ENCODE measurements around the gene NINJ1.
"Not testable (repeated sequence)": the region's sequence is repeated elsewhere in the genome, so short reads cannot be mapped to it uniquely, and the experiment has no call there.

Gene NINJ1

DNA sequence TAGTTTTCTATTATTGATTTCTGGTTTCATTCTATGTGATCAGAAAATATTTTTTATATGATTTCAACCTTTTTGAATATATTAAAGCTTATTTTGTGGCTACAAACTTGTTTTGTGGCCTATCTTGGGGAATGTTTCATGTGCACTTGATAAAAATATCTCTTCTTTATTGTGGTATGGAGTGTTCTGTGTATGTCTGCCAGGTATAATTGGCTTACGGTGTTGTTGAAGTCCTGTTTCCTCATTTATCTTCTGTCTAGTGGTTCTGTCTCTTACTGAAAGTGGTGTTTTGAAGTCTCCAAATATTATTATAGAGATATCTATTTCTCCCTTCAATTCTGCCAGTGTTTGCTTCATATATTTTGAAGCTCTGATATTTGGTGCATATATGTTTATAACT lies 28.4 kb downstream of the NINJ1 start:
- TF ChIP-seq, protein P1, sequence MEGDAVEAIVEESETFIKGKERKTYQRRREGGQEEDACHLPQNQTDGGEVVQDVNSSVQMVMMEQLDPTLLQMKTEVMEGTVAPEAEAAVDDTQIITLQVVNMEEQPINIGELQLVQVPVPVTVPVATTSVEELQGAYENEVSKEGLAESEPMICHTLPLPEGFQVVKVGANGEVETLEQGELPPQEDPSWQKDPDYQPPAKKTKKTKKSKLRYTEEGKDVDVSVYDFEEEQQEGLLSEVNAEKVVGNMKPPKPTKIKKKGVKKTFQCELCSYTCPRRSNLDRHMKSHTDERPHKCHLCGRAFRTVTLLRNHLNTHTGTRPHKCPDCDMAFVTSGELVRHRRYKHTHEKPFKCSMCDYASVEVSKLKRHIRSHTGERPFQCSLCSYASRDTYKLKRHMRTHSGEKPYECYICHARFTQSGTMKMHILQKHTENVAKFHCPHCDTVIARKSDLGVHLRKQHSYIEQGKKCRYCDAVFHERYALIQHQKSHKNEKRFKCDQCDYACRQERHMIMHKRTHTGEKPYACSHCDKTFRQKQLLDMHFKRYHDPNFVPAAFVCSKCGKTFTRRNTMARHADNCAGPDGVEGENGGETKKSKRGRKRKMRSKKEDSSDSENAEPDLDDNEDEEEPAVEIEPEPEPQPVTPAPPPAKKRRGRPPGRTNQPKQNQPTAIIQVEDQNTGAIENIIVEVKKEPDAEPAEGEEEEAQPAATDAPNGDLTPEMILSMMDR (IDR thresholded peaks at IDR 0.05; ENCODE audit: low read depth, low read length) = no peak
- H3K4me3 ChIP-seq (ENCODE audit: low read depth, low read length) = no peak overlapping the region

DNA sequence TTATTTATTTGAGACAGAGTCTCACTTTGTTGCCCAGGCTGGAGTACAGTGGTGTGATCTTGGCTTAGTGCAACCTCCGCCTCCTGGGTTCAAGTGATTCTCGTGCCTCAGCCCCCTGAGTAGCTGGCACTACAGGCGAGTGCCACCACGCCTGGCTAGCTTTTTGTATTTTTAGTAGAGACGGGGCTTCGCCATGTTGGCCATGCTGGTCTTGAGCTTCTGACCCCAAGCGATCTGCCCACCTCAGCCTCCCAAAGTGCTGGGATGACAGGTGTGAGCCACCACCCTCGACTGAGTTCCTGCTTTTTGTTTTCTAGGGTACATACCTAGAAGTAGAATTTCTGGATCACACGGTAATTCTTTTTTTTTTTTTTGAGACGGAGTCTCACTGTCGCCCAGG lies 33.0 kb downstream of the NINJ1 start:
- H3K4me3 ChIP-seq (ENCODE audit: low read depth, low read length) = not testable (repeated sequence)

DNA sequence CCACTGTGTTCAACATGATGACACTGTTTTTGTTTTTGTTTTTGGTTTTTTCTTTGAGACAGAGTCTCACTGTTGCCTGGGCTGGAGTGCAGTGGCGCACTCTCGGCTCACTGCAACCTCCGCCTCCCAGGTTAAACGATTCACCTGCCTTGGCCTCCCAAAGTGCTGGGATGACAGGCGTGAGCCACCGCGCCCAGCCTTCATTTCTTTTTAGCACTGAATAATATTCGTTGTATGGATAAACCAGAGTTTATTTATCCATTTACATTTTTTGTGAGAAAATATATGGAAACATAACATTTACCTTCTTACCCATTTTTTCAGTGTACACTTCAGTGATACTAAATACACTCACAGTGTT lies 33.8 kb downstream of the NINJ1 start:
- H3K4me3 ChIP-seq (ENCODE audit: low read depth, low read length) = no peak overlapping the region
- TF ChIP-seq, protein P1 (IDR thresholded peaks at IDR 0.05; ENCODE audit: low read depth, low read length) = no peak

DNA sequence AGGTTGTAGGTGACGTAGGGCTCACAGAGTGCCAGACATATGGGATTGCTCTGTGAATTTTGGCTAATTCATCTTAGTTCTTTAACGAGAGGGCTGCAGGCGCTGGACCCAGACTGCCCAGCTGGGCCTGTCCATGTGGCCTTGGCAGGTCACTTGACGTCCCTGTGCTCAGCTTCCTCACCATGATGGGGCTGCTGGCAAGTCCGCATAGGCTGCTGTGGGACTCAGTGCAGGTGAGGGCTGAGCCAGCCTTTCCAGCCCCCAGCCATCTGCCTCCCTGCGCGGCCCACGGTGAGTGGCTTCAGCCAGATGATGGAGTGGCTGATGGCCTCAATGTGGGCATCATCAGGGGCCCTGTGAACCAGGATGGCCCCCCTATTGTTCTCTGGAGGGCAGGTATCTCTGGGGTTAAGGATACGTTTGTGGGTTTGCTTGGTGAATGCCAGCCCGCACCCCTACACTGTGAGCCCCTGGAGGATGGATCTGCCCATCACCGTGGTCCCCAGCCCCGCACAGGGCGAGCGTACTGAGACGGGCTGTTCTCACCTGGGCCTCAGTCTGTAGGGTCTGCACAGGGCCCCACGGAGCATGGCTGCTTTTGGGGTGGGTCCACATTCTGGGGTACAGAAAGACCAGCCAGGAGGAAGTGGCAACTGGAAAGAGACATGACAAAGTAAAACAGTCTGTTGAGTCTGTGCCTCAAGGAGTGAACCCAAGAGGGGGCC lies 34.3 kb downstream of the NINJ1 start:
- no peak overlapping the region for H3K4me3 ChIP-seq (ENCODE audit: low read depth, low read length)
- TF ChIP-seq, protein P1 (IDR thresholded peaks at IDR 0.05; ENCODE audit: low read depth, low read length) = no peak

DNA sequence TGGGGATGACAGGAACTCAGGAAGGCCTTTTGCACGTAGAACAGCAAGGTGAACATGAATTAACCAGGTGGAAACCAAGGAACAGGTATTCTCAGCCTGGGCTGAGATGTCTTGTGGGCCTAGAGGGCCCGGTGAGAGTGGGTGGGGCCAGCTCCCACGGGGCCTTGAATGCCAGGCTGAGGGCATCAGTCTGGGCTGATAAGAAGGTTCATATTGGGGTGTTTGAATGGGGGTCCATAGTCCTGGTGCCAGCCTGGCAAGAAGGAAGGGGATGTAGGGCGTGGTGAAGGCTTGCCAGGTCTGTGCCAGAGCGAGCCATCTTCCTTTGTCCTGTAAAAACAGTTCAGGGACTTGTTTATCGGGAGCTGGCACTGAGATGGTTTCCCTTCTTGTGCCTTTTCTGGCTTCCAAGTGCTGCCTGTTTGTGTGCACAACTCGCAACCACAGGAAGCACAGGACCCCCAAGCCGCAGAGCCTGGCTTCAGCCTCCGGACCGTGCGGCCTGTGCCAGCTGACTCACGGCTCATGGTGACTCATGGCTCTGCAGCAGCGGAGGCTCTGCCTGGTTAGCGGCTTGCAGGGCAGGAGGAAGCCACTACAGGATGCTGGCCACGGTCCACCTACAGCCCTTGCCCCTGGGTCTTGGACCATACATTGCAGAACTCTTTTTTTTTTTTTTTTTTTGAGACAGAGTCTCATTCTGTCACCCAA lies 35.7 kb downstream of the NINJ1 start:
- TF ChIP-seq, protein P1 (IDR thresholded peaks at IDR 0.05; ENCODE audit: low read depth, low read length) = no peak
- peak overlapping the region; percentile 88 for H3K4me3 ChIP-seq (ENCODE audit: low read depth, low read length)

DNA sequence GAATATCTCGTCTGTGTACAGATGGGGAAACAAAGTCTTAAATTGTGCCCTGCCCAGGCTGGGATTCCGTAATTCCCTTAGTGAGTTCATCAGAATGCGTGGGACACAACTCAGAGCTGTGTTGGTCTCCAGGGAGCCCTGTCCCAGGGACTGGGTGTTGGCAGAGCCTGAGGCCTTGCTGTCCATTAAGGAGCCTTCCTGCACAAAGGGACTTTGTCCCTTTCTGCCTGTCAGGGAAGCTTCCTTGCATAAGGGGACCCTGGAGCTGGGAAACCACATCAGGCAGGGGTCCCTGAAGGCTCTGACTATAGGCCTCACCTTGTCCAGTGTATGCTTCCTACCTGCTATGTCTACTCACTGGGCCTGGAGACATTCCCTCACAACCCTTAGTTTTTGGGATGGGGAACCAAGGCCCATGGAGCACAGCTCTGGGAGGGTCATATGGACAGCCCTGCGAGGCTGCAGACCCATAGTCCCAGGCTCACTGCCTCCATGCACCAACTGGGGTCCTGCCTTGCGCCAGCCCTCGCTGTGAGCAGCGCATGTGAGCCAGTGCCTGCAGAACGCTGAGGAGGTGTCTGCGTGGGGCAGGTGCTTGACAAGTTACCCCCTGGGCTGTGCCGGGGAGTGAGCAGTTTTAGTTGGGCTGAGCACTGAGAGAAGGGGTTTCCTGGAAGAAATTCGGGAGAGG lies 36.4 kb downstream of the NINJ1 start:
- TF ChIP-seq, protein P1 (IDR thresholded peaks at IDR 0.05; ENCODE audit: low read depth, low read length) = no peak
- peak overlapping the region; percentile 88 for H3K4me3 ChIP-seq (ENCODE audit: low read depth, low read length)

DNA sequence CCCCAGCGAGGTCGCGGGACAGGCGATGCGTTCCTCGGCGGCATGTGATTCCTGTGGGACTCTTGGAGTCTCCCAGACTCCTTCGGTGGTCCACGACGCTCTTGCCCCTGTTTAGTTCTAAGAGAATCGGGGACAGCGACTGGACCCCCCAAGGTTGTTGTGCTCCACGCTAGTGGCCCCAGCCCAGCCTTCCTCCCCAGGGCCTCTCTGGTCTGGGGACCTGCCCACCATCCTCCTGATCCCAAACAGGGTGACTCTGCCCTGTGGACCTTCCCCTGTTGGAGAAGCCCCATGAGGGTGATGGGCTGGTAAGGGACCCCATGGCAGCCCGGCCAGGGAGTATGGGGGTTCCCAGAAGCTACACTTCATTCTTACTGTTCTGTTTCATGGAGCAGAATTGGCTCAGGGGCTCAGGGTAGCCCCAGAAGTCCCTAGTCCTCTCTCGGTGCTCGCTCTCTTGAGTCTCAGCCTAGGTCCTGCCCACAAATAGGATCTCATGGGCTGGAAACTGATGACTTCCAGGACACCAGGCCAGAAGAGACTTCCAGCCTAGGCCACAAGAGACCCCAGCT lies 37.2 kb downstream of the NINJ1 start:
- TF ChIP-seq, protein P1 (IDR thresholded peaks at IDR 0.05; ENCODE audit: low read depth, low read length) = no peak
- peak overlapping the region; percentile 88 for H3K4me3 ChIP-seq (ENCODE audit: low read depth, low read length)
